GM18505 (cell line): ENCODE measurements around the gene COLGALT1.
A peak's percentile ranks its signal among the peaks of the same experiment; 100 is the strongest.
"Not testable (repeated sequence)": the region's sequence is repeated elsewhere in the genome, so short reads cannot be mapped to it uniquely, and the experiment has no call there.

Experiments used
- ATAC-seq: cut with Tn5 transposase; IDR thresholded peaks from one replicate; pipeline ENCODE4 v1.9.1; 2021; ENCODE audit not compliant: unreplicated experiment
- POLR2A ChIP-seq: IDR thresholded peaks from 4 replicates; pipeline ENCODE4 v1.6.1; 2011; ENCODE audit warnings: borderline replicate concordance; ENCODE audit not compliant: insufficient read depth, insufficient read length; ENCODE audit errors: extremely low read depth

The COLGALT1 gene

DNA sequence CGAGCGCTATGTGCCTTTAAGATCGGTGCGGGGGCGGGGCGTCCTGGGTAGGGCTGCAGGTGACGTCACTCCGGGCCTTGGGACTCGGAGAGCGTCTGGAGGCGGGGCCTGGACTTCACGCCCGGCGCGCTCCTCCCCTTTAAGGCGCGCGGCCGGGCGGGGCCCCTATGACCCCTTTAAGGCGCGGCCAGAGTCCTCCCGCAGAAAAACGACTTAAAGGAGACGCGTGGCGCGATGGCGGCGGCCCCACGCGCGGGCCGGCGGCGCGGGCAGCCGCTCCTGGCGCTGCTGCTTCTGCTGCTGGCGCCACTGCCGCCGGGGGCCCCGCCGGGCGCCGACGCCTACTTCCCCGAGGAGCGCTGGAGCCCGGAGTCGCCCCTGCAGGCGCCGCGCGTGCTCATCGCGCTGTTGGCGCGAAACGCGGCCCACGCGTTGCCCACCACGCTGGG, at the start of gene COLGALT1:
Gene COLGALT1 (plus strand): TSS at position 170 of the 449 bp plus-strand sequence. CDS start 65 bp downstream, at position 235.
- peak; percentile 90 for ATAC-seq

DNA sequence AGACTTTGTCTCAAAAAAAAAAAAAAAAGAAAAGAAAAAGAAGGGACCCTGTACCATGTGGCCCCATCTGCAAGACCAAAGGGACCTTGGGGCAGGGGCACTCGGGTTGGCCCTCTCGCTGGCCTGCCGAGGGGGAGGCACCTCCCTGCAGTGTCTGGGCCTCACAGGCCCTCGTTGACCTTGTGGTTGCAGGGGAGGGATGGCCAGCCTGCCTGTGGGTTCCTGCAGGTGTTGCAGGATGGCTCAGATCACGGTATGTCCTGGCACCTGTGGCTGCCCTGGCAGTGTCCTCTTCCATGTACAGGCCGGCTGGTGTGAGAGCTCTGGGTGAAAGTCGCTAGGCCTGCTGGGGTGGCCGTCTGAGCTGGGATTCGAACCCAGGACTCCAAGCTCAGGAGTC, 48.7 kb upstream of the COLGALT1 start:
- no peak for ATAC-seq

More for the DNA sequence above, at the start of gene COLGALT1:
- TF ChIP-seq POLR2A, result peak; percentile 57

DNA sequence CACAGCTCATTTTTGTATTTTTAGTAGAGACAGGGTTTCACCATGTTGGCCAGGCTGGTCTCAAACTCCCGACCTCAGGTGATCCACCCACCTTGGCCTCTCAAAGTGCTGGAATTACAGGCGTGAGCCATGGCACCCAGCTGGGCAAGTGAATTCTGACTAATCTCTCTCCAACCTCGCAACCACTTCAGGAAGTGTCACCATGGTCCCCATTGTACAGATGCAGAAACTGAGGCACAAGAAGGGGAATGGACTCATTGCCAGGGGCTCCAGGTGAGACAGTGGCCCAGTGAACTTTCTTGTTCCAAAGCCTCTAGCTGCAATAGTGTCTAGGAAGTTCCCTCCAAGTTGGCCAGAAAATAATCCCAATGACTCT, 46.9 kb upstream of the COLGALT1 start:
- not testable (repeated sequence) for ATAC-seq

More for the DNA sequence above, 48.7 kb upstream of the COLGALT1 start:
- TF ChIP-seq POLR2A, result no peak

DNA sequence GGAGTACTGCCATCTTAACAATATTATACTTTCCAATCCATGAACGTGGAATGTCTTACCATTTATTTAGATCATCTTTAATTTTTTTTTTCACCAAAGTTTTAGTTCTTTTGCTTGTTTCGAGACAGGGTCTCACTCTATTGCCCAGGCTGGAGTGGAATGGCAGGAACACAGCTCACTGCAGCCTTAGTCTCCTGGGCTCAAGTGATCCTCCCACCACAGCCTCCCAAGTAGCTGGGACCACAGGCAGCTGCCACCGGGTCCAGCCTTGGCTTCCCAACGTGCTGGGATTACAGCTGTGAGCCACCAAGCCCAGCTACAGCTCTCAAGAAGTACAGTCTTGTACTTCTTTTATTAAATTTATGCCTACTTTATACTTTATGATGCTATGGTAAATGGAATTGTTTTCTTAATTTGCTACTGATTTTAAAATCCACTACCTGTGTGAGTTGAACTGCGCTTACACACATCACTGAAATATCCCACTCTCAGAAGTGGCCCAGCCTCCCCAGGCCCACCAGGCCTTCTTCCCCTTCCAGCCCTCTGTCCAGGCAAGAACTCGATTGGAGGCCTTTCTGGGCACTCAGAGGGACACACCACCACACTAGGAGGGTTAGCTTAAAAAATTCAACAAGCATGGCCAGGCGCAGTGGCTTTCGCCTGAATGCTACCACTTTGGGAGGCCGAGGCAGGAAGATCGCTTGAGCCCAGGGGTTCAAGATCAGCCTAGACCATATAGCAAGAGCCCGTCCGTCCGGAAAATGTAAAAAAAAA, 45.0 kb upstream of the COLGALT1 start:
- TF ChIP-seq POLR2A, result no peak
- ATAC-seq, result no peak

DNA sequence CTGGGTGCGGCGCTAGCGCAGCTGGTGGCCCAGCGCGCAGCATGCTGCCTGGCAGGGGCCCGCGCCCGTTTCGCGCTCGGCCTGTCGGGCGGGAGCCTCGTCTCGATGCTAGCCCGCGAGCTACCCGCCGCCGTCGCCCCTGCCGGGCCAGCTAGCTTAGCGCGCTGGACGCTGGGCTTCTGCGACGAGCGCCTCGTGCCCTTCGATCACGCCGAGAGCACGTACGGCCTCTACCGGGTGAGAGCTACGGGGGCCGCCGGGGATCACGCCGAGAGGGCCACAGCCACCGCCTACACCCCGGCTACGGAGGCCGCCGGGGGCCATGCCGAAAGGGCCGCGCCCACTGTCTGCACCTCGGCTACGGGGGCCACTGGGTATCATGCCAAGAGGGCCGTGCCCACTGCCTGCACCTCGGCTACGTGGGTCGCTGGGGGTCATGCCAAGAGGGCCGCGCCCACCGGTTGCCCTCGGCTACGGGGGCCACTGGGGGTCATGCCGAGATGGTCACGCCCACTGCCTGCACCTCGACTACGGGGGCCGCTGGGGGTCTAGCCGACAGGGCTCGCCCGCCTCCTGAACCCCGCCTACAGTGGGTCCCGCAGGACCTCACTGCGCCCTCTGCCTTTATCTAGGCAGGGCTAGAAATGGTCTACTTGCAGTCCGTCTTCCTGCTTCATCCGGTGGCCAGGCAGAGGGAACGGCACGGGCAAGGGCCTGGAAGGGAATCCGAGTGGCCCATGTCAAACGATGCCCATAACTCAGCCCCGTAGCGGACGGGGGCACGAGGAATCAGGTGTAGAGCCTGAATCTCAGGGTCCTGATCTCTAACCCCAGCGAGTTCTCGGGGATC, 43.5 kb upstream of the COLGALT1 start:
- peak; percentile 32 for TF ChIP-seq POLR2A
- ATAC-seq, result peak; percentile 52

DNA sequence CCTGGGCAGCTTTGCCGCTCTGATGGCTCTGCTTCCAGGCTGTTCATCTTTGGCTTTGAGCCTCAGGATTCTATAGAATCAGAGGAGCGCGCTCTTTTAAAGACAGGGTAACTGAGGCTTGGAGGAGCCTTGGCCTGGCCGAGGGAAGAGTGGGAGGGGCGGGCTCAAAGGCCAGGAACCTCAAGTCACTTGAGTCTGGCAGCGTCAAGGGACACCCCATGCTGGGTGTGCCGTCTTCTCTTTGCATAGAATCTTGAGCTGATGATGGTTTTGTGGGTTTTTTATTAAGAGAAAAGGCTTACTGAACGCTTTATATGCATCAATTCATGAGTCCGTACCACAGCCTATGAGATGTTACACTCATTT, 42.9 kb upstream of the COLGALT1 start:
- ATAC-seq, result no peak
- TF ChIP-seq POLR2A, result no peak

DNA sequence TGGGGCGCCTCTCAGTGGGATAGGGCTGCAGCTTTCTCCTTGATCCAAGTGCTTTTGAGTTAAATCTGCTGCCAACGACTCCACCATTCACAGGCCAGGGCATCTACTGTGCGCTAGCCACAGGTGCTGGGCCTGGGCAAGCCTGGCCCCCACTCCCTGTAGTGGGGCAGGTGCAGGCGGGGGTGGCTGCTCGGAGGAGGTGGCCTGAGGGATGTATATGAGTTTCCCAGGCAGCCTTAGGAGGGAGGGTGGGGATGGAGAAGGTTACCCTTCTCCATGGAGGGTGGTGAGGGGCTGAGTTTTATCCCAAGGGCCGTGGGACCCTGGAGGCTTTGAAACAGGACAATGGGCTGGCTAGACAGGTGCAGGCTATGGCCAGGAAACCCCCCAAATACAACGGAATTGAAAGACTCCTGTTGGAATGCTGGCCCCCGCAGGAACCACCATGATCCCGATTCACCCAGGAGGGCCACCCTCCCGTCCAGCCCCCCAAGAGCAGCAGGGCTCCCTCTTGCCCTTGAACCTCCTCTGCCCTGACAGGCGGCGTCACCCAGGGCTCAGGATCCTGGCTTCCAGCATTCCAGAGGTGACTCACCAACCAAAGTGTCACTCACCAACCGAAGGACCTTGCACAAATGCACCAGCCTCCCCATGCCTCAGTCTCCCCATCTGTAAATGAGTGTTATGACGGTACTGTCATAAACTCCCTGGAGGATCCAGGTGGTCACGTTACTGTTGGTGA, 39.9 kb upstream of the COLGALT1 start:
- no peak for TF ChIP-seq POLR2A
- ATAC-seq, result no peak

DNA sequence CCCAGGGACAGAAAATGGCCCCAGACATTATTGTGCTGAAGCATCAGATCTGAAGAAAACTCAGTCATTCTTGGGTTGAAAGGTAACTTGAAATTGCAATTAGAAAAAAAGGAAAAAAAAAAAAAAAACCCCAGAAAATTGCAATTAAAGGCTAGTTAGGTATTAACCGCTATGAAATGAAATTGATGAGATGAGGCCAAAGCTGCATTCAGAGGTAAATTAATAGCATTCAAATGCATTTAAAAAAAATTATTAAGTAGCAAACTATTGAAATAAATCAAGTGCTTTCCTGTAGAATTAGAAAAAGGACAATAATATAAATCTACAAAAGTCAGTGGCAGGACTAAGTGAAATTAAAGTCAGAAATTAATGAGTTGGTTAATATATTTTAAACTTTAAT, 37.6 kb upstream of the COLGALT1 start:
- no peak for TF ChIP-seq POLR2A
- no peak for ATAC-seq

DNA sequence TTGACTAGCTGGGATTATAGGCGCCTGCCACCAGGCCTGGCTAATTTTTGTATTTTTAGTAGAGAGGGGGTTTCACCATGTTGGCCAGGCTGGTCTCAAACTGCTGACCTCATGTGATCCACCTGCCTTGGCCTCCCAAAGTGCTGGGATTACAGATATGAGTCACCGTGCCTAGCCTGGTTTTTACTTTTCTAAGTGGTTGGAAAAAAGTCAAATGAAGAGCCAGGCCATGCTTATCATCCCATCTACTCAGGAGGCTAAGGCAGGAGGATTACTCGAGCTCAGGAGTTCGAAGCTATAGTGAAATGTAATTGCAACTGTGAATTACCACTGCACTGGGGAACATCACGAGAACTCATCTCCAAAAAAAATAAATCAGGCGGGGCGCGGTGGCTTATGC, 36.8 kb upstream of the COLGALT1 start:
- not testable (repeated sequence) for ATAC-seq

DNA sequence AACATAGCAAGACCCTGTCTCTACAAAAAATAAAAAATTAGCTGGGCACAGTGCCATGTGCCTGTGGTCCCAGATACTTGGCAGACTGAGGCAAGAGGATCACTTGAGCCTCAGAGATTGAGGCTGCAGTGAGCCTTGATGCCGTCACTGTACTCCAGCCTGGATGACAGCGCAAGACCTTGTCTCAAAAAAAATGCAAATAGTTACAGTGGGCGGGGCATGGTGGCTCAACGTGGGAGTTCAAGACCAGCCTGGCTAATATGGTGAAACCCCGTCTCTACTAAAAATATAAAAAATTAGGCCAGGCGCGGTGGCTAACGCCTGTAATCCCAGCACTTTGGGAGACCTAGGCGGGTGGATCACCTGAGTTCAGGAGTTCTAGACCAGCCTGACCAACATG, 35.5 kb upstream of the COLGALT1 start:
- no peak for TF ChIP-seq POLR2A
- no peak for ATAC-seq

DNA sequence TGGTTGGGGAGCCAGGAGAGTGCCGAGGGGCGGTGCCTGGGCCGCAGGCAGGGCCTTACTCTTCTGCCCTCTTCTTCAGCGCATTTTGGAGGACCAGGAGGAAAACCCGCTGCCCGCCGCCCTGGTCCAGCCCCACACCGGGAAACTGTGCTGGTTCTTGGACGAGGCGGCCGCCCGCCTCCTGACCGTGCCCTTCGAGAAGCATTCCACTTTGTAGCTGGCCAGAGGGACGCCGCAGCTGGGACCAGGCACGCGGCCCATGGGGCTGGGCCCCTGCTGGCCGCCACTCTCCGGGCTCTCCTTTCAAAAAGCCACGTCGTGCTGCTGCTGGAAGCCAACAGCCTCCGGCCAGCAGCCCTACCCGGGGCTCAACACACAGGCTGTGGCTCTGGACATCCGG, 34.6 kb upstream of the COLGALT1 start:
- no peak for TF ChIP-seq POLR2A
- no peak for ATAC-seq

DNA sequence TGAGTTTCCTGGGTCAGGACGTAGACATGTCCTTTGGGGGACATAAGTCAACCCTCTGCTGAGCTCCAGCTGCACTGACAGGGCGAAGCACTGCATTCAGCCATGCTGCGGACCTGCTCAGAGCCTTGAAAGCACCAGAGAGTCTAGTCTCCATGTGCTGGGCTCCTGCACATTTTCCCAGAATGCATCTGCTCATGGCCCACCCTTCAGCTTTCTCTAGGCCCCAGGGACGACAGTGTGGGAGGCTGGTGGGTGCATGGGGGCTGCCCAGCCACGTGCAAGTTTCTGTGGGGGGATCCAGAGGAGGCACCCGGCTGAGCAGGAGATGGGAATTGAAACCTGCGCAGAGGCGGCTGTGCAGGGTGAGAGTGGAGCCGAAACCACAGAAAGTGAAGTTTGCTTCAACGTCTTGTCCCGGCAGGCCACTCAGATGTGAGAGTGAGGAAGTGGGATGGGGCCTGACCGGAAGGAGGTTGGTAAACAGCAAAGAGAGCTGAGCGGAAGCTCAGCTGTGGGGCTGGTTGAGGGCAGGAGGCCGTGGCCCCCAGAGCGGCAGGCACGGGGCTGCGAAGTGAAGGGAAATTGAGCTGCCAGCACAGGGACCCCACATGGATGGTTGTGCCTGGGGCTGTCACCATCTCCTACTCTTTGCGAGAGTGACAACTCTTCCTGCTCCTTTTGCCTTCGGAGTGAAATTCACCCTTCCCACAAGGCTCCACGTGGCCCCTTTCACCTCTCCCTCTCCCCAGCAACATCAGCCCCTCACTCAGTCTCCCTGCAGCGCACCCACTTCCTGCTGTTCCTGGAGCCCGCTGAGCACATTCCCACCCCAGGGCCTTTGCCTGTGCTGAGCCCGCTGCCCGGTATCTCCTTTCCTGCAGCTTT, 32.2 kb upstream of the COLGALT1 start:
- ATAC-seq, result peak; percentile 71
- TF ChIP-seq POLR2A, result peak; percentile 84

DNA sequence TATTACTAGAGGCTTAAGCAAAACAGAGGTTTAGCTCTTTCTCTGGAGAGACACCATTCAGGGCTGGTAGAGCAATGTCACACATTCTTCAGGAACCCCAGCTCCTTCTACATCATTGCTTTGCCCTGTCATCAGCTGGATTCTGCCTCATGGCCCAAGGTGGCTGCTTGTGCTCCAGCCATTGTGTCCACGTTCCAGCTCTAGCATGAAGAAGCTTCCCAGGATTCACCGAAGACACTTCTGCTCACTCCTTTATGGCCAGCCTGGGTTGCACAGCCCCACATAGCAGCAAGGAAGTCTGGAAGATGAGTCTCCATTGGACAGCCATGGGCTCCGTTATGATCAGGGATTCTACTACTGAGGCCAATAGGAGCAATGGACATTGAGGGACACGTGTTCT, 30.8 kb upstream of the COLGALT1 start:
- no peak for TF ChIP-seq POLR2A
- no peak for ATAC-seq
